ENCODE results near the gene BNC2.

The BNC2 gene

GRCh38 chr9:16744394-16744793 lies 126.1 kb downstream of the BNC2 start:
- Histone ChIP-seq H3K36me3 (replicated peaks) (no peaks in the 10 kb centered on the region), H3K27me3 (replicated peaks) (no peaks in the 10 kb centered on the region), H3K4me3 (ENCODE audit: low read depth, low read length) (no peak overlapping the region), H3K27ac (peak overlapping the region; percentile 51)
- no peak for TF ChIP-seq CTCF (IDR thresholded peaks at IDR 0.05; ENCODE audit: low read depth, low read length, missing control alignments)
- in situ Hi-C loops (cut with HindIII; ENCODE audit: low pct_ligation_motif_present, low sequenced_read_pairs), result no loop called here
- DNase-seq, result peak; percentile 56

GRCh38 chr9:16743375-16743774 lies 127.1 kb downstream of the BNC2 start:
- Histone ChIP-seq H3K36me3 (replicated peaks) (no peaks in the 10 kb centered on the region), H3K27ac (no peak overlapping the region), H3K4me3 (ENCODE audit: low read depth, low read length) (no peak overlapping the region), H3K27me3 (replicated peaks) (no peaks in the 10 kb centered on the region)
- in situ Hi-C loops (cut with HindIII; ENCODE audit: low pct_ligation_motif_present, low sequenced_read_pairs), result no loop called here
- DNase-seq, result no peak
- TF ChIP-seq CTCF (IDR thresholded peaks at IDR 0.05; ENCODE audit: low read depth, low read length, missing control alignments), result no peak

- Histone ChIP-seq H3K4me3 (ENCODE audit: low read depth, low read length) (no peak overlapping the region), H3K27ac (no peak overlapping the region), H3K36me3 (replicated peaks) (peaks cover 3% of the 10 kb centered on the region), H3K27me3 (replicated peaks) (no peaks in the 10 kb centered on the region)
- in situ Hi-C loops (cut with HindIII; ENCODE audit: low pct_ligation_motif_present, low sequenced_read_pairs), result no loop called here
- no peak for TF ChIP-seq CTCF (IDR thresholded peaks at IDR 0.05; ENCODE audit: low read depth, low read length, missing control alignments)
- no peak for DNase-seq
Observed at GRCh38 chr9:16735001-16735400, 135.5 kb downstream of the BNC2 start.

- no peak for DNase-seq
- H3K27ac ChIP-seq, result no peak overlapping the region
- no peaks in the 10 kb centered on the region for H3K27me3 ChIP-seq (replicated peaks)
- H3K36me3 ChIP-seq (replicated peaks), result peaks cover 3% of the 10 kb centered on the region
- H3K4me3 ChIP-seq (ENCODE audit: low read depth, low read length), result no peak overlapping the region
- no peak for TF ChIP-seq CTCF (IDR thresholded peaks at IDR 0.05; ENCODE audit: low read depth, low read length, missing control alignments)
- in situ Hi-C loops (cut with HindIII; ENCODE audit: low pct_ligation_motif_present, low sequenced_read_pairs), result no loop called here
Observed at GRCh38 chr9:16732546-16732945, 137.9 kb downstream of the BNC2 start.

- no peak for TF ChIP-seq CTCF (IDR thresholded peaks at IDR 0.05; ENCODE audit: low read depth, low read length, missing control alignments)
- no peak overlapping the region for H3K4me3 ChIP-seq (ENCODE audit: low read depth, low read length)
- DNase-seq, result no peak
- H3K27me3 ChIP-seq (replicated peaks), result no peaks in the 10 kb centered on the region
- in situ Hi-C loops (cut with HindIII; ENCODE audit: low pct_ligation_motif_present, low sequenced_read_pairs), result no loop called here
- no peak overlapping the region for H3K27ac ChIP-seq
- no peaks in the 10 kb centered on the region for H3K36me3 ChIP-seq (replicated peaks)
Observed at GRCh38 chr9:16730162-16730561, 140.3 kb downstream of the BNC2 start.

- DNase-seq, result no peak
- Histone ChIP-seq H3K27me3 (replicated peaks) (no peaks in the 10 kb centered on the region), H3K36me3 (replicated peaks) (no peaks in the 10 kb centered on the region), H3K27ac (no peak overlapping the region), H3K4me3 (ENCODE audit: low read depth, low read length) (no peak overlapping the region)
- in situ Hi-C loops (cut with HindIII; ENCODE audit: low pct_ligation_motif_present, low sequenced_read_pairs), result no loop called here
- no peak for TF ChIP-seq CTCF (IDR thresholded peaks at IDR 0.05; ENCODE audit: low read depth, low read length, missing control alignments)
Observed at GRCh38 chr9:16729651-16730050, 140.8 kb downstream of the BNC2 start.
